HG02943 (cell line): ENCODE data around the gene KNSTRN.
A peak's percentile ranks its signal among the peaks of the same experiment; 100 is the strongest.

Experiments
- ATAC-seq: cut with Tn5 transposase; IDR thresholded peaks from one replicate; pipeline ENCODE4 v1.9.1; 2021; ENCODE audit warnings: mild to moderate bottlenecking, low read depth, moderate library complexity; ENCODE audit not compliant: unreplicated experiment

Gene KNSTRN

GRCh38 chr15:40392986-40393948 lies 10.7 kb downstream of the KNSTRN start:
- ATAC-seq = no peak

GRCh38 chr15:40397688-40398412 lies 15.3 kb downstream of the KNSTRN start:
- no peak for ATAC-seq

- ATAC-seq = no peak
Measured at GRCh38 chr15:40398413-40398873, 15.9 kb downstream of the KNSTRN start.

GRCh38 chr15:40399370-40399769 lies 16.8 kb downstream of the KNSTRN start:
- ATAC-seq = no peak

GRCh38 chr15:40405501-40406381 lies 23.2 kb downstream of the KNSTRN start, which contains the start of gene IVD:
TSS of gene IVD (plus strand) at chr15:40405795. CDS start at chr15:40405828, 33 bp downstream.
- peak; percentile 87 for ATAC-seq

- ATAC-seq = no peak
Measured at GRCh38 chr15:40407330-40407990, 24.9 kb downstream of the KNSTRN start.

GRCh38 chr15:40409366-40409765 lies 26.8 kb downstream of the KNSTRN start:
- no peak for ATAC-seq

- no peak for ATAC-seq
Measured at GRCh38 chr15:40410476-40410875, 28.0 kb downstream of the KNSTRN start.

- no peak for ATAC-seq
Measured at GRCh38 chr15:40412095-40412759, 29.7 kb downstream of the KNSTRN start.

- ATAC-seq = no peak
Measured at GRCh38 chr15:40413036-40413435, 30.5 kb downstream of the KNSTRN start.

- no peak for ATAC-seq
Measured at GRCh38 chr15:40414816-40415215, 32.3 kb downstream of the KNSTRN start.

- no peak for ATAC-seq
Measured at GRCh38 chr15:40415226-40415625, 32.7 kb downstream of the KNSTRN start.

GRCh38 chr15:40416056-40416455 lies 33.5 kb downstream of the KNSTRN start:
- no peak for ATAC-seq

- ATAC-seq = no peak
Measured at GRCh38 chr15:40418126-40418525, 35.6 kb downstream of the KNSTRN start.

- ATAC-seq = no peak
Measured at GRCh38 chr15:40420071-40420713, 37.7 kb downstream of the KNSTRN start.

GRCh38 chr15:40420793-40421192 lies 38.3 kb downstream of the KNSTRN start:
- ATAC-seq = no peak

- ATAC-seq = no peak
Measured at GRCh38 chr15:40421246-40422157, 39.0 kb downstream of the KNSTRN start.
